ENCODE results near the gene ZNF620.

GRCh38 chr3:40521254-40521653 is 15.4 kb downstream of the ZNF620 start:
- TF ChIP-seq CTCF (conservative IDR thresholded peaks at IDR 0.05; ENCODE audit: low read depth, low read length): no peak
- no peak for TF ChIP-seq EZH2 (IDR thresholded peaks at IDR 0.05; ENCODE audit: low read length, unreplicated experiment)
